Fibroblast of lung (primary cell): ENCODE data around the gene SORCS3.

ENCODE experiments used
- EZH2 ChIP-seq: IDR thresholded peaks from 2 replicates; pipeline ENCODE4 v1.5.1; 2012; ENCODE audit warnings: low read length, control low read depth, mild to moderate bottlenecking; ENCODE audit errors: missing control alignments
- TF ChIP-seq, protein P1 (sequence below), 2 donors: IDR thresholded peaks in 1 of 2; conservative IDR thresholded peaks in 1 of 2; 1 replicate in 1 of 2; 2 replicates in 1 of 2; pipeline ENCODE4 v1.5.1; 2011 to 2012; ENCODE audit warnings: low read length in 2 of 2, control low read depth in 1 of 2, inconsistent platforms in 1 of 2, low read depth in 1 of 2, mild to moderate bottlenecking in 1 of 2

- no peak for TF ChIP-seq EZH2
- TF ChIP-seq, protein P1, sequence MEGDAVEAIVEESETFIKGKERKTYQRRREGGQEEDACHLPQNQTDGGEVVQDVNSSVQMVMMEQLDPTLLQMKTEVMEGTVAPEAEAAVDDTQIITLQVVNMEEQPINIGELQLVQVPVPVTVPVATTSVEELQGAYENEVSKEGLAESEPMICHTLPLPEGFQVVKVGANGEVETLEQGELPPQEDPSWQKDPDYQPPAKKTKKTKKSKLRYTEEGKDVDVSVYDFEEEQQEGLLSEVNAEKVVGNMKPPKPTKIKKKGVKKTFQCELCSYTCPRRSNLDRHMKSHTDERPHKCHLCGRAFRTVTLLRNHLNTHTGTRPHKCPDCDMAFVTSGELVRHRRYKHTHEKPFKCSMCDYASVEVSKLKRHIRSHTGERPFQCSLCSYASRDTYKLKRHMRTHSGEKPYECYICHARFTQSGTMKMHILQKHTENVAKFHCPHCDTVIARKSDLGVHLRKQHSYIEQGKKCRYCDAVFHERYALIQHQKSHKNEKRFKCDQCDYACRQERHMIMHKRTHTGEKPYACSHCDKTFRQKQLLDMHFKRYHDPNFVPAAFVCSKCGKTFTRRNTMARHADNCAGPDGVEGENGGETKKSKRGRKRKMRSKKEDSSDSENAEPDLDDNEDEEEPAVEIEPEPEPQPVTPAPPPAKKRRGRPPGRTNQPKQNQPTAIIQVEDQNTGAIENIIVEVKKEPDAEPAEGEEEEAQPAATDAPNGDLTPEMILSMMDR (conservative IDR thresholded peaks at IDR 0.05 in 1 of 2, IDR thresholded peaks at IDR 0.05 in 1 of 2; ENCODE audit: low read depth in 1 of 2, low read length in 2 of 2): no peak
Observed at GRCh38 chr10:105154736-105155135, 513.6 kb downstream of the SORCS3 start.
